Measurements from ENCODE around the gene UACA. TPM values are rescaled to one million over a fixed set of nuclear protein-coding genes. Genes with fewer than 3 reads are reported as not detected.

The UACA gene
- total RNA-seq, 2 experiments from 2014 or later, result 2.4 to 2.8 TPM

GRCh38 chr15:70795311-70795665 lies 31.9 kb upstream of the UACA start:
- no peaks in the 10 kb centered on the region for H3K9me3 Mint-ChIP-seq
- DNase-seq (no peak), ATAC-seq (no peak)
- intact Hi-C loops (cut with micrococcal nuclease), result no loop called here
- ChIA-PET CTCF (interaction anchor here (0.9 kb wide), 1 partner anchor 73 kb away, joined by 3 read pairs; no protein-coding TSS in a partner anchor), POLR2A (no interaction called here)
- H3K27ac Mint-ChIP-seq, result no peak overlapping the region
- H3K36me3 Mint-ChIP-seq (ENCODE audit: low read depth), result no peaks in the 10 kb centered on the region
- TF ChIP-seq CTCF (IDR thresholded peaks at IDR 0.05), result no peak
- peaks cover 5% of the 10 kb centered on the region for H3K27me3 Mint-ChIP-seq
- H3K4me1 Mint-ChIP-seq (ENCODE audit: low read depth), result no peaks in the 10 kb centered on the region
- H3K4me3 Mint-ChIP-seq, result no peak overlapping the region

DNA sequence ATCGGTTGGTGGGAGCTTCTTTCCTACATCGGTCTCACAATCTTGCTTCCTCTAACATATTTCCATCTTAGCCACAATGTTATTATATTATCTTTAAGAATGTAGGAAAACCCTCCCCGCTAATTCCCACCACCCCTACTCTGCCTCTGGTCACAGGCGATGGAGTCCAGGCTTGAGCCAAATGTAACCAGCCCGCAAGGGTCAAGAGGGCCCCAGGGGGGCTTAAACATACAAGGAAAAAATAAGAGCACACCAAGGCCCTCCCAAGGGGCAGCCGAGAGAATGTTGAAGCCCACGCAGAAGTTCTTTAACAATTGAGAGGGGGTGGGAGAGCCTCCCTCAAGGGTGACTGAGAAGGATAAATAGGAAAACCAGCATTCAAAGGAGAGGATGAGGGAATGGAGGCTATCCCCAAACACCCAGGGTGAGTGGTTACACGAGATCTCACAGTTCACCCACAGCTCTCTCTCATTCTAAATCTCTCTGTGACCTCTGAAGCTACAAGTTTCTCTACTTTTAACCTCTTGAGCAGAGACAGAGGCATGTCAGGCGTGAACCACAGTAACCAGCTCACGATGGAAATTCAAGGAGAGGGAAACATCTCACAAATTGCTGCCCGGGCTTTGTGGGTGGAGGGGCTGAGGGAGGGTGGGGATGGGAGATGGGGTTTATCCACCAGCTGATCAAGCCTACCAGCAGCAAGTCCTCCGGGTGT lies 31.4 kb upstream of the UACA start:
- no peaks in the 10 kb centered on the region for H3K36me3 Mint-ChIP-seq (ENCODE audit: low read depth)
- CTCF ChIA-PET, result interaction anchor here (0.9 to 1.0 kb wide), 2 partner anchors 17 to 72 kb away, joined by 3 read pairs; no protein-coding TSS in a partner anchor
- no peak for TF ChIP-seq CTCF (IDR thresholded peaks at IDR 0.05)
- H3K27me3 Mint-ChIP-seq, result peaks cover 5% of the 10 kb centered on the region
- H3K27ac Mint-ChIP-seq, result no peak overlapping the region
- H3K4me1 Mint-ChIP-seq (ENCODE audit: low read depth), result no peaks in the 10 kb centered on the region
- POLR2A ChIA-PET, result no interaction called here
- ATAC-seq (no peak), DNase-seq (no peak)
- H3K4me3 Mint-ChIP-seq, result no peak overlapping the region
- H3K9me3 Mint-ChIP-seq, result no peaks in the 10 kb centered on the region
- intact Hi-C loops (cut with micrococcal nuclease), result no loop called here

GRCh38 chr15:70793694-70794093 lies 30.3 kb upstream of the UACA start:
- Mint-ChIP-seq H3K4me3 (no peak overlapping the region), H3K27me3 (peaks cover 5% of the 10 kb centered on the region), H3K4me1 (ENCODE audit: low read depth) (no peaks in the 10 kb centered on the region), H3K27ac (no peak overlapping the region), H3K36me3 (ENCODE audit: low read depth) (no peaks in the 10 kb centered on the region), H3K9me3 (no peaks in the 10 kb centered on the region)
- ATAC-seq, result no peak
- no peak for DNase-seq
- ChIA-PET POLR2A (no interaction called here), CTCF (interaction anchor here (1.0 kb wide), 1 partner anchor 18 kb away, joined by 3 read pairs; no protein-coding TSS in a partner anchor)
- TF ChIP-seq CTCF (IDR thresholded peaks at IDR 0.05), result no peak
- intact Hi-C loops (cut with micrococcal nuclease), result no loop called here

DNA sequence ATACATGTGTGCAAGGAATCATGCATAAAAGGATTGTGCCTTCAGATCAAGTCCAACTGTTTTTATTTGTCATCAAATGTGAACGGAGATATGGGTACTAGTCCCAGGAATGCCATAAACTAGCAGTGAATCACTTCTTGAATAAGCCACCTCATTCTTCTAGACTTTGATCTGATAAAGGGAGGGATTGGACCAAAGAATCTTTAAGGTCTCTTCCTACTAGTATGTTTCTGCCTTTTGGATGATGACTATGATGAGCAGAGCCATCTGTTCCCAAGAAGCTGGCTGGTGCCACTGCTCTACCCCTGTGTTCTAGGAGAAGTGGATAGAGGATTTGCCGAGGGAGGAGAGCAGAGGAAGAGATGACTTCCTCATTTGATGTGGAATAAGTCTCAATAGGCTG lies 28.8 kb upstream of the UACA start:
- H3K36me3 Mint-ChIP-seq (ENCODE audit: low read depth), result no peaks in the 10 kb centered on the region
- H3K4me3 Mint-ChIP-seq, result no peak overlapping the region
- no peaks in the 10 kb centered on the region for H3K9me3 Mint-ChIP-seq
- H3K27me3 Mint-ChIP-seq, result peaks cover 2% of the 10 kb centered on the region
- TF ChIP-seq CTCF (IDR thresholded peaks at IDR 0.05), result no peak
- CTCF ChIA-PET, result no interaction called here
- H3K4me1 Mint-ChIP-seq (ENCODE audit: low read depth), result no peaks in the 10 kb centered on the region
- POLR2A ChIA-PET, result no interaction called here
- intact Hi-C loops (cut with micrococcal nuclease), result no loop called here
- H3K27ac Mint-ChIP-seq, result no peak overlapping the region
- ATAC-seq (no peak), DNase-seq (no peak)

DNA sequence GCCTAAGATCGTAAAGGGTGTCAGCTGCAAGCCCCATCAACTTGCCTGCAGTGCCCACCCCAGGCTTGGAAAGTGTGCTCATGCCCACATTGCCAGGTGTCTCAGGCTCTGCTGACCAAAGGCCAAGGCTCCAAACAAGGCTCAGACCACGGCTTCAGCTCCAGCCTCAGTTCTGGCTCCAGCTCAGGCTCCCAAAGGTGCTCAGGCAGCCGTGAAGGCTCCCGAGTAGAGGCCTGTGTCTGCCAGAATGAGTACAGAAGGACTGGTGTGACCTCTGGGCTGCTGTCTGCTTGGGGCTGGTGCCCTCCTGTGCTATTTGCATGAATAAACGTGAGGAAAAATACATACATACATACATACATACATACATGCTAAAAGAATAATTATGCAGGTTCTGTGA lies 27.9 kb upstream of the UACA start:
- Mint-ChIP-seq H3K4me3 (no peak overlapping the region), H3K36me3 (ENCODE audit: low read depth) (no peaks in the 10 kb centered on the region), H3K9me3 (no peaks in the 10 kb centered on the region), H3K27ac (no peak overlapping the region), H3K4me1 (ENCODE audit: low read depth) (no peaks in the 10 kb centered on the region), H3K27me3 (peaks cover 2% of the 10 kb centered on the region)
- TF ChIP-seq CTCF (IDR thresholded peaks at IDR 0.05), result no peak
- no peak for DNase-seq
- no peak for ATAC-seq
- POLR2A ChIA-PET, result no interaction called here
- CTCF ChIA-PET, result no interaction called here
- intact Hi-C loops (cut with micrococcal nuclease), result no loop called here
